HUES48 (cell line): ENCODE measurements around the gene OR6C4.
"Not testable (repeated sequence)": the region's sequence is repeated elsewhere in the genome, so short reads cannot be mapped to it uniquely, and the experiment has no call there.

Source experiments
- H3K27ac ChIP-seq: one replicate; pipeline ENCODE4 v1.7.0; 2013; ENCODE audit warnings: low read depth, low read length, inconsistent platforms
- H3K27me3 ChIP-seq: 2 replicates; pipeline ENCODE4 v1.6.1; 2013; ENCODE audit warnings: mild to moderate bottlenecking, low read length; ENCODE audit not compliant: control insufficient read depth, insufficient read depth
- H3K36me3 ChIP-seq: 2 replicates; pipeline ENCODE4 v1.6.1; 2013; ENCODE audit warnings: low read length; ENCODE audit not compliant: control insufficient read depth, insufficient read depth
- H3K4me1 ChIP-seq: 2 replicates; pipeline ENCODE4 v1.6.1; 2013; ENCODE audit warnings: mild to moderate bottlenecking, low read length; ENCODE audit not compliant: control insufficient read depth, insufficient read depth
- H3K4me3 ChIP-seq: 2 replicates; pipeline ENCODE4 v1.5.1; 2013; ENCODE audit warnings: mild to moderate bottlenecking, low read depth, low read length
- H3K9ac ChIP-seq: 2 replicates; pipeline ENCODE4 v1.6.1; 2013; ENCODE audit warnings: mild to moderate bottlenecking, low read depth, low read length, moderate library complexity
- H3K9me3 ChIP-seq: 2 replicates; pipeline ENCODE4 v1.6.1; 2013; ENCODE audit warnings: low read length; ENCODE audit not compliant: control insufficient read depth, insufficient read depth

Gene OR6C4

DNA sequence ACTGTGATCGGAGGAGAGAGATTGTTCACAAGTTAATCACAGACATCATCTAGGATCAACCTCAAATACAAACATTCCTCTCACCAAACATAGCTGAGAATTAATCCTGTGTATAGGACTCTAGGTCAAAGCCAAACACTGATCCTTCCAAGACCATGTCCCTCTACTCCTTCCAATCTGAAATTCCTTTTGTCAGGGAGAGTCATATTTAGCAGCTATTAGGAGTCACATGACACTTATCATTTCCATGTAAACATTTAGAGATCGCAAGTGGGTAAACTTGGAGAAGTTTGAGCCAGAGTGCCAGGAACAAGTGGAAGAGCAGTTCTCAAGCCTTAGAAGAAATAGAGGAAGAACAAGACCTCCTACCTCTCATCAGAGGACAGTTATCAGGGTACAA, 36.4 kb downstream of the OR6C4 start:
- H3K9me3 ChIP-seq: no peaks in the 10 kb centered on the region
- H3K27ac ChIP-seq: no peak overlapping the region
- H3K4me1 ChIP-seq: no peaks in the 10 kb centered on the region
- no peaks in the 10 kb centered on the region for H3K27me3 ChIP-seq
- no peak overlapping the region for H3K9ac ChIP-seq
- H3K36me3 ChIP-seq: no peaks in the 10 kb centered on the region
- no peak overlapping the region for H3K4me3 ChIP-seq

DNA sequence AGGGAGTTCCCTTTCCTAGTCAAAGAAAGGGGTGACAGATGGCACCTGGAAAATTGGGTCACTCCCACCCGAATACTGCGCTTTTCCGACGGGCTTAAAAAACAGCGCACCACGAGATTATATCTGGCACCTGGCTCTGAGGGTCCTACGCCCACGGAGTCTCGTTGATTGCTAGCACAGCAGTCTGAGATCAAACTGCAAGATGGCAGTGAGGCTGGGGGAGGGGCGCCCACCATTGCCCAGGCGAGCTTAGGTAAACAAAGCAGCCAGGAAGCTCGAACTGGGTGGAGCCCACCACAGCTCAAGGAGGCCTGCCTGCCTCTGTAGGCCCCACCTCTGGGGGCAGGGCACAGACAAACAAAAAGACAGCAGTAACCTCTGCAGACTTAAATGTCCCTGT, 40.8 kb downstream of the OR6C4 start:
- not testable (repeated sequence) for H3K4me1 ChIP-seq, H3K27ac ChIP-seq, H3K9me3 ChIP-seq, H3K36me3 ChIP-seq, H3K27me3 ChIP-seq, H3K4me3 ChIP-seq, H3K9ac ChIP-seq
